HG03135 (cell line): Measurements from ENCODE around the gene MSI2.

Experiments used
- ATAC-seq: cut with Tn5 transposase; IDR thresholded peaks from one replicate; pipeline ENCODE4 v1.9.1; 2021; ENCODE audit warnings: mild to moderate bottlenecking, moderate library complexity; ENCODE audit not compliant: unreplicated experiment

MSI2 gene

DNA sequence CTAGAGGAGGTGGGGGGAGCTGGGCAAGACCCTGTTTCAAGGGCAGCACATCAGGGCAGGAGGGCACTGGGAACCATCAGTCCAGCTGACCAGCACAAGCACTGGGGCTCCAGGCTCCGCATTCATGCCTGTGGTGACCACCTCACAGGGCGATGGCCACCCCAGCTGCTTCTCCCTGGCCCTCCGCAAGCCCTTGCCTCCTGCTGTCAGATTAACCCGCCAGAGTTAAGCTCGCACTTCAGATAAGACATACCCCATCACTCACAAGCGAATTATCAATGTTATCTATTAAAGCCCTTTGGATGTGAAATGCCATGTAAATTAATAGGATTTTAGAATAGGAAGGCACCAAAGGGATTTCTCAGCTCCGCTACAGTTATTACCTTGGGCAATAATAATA is 383.8 kb downstream of the MSI2 start:
- ATAC-seq = no peak

DNA sequence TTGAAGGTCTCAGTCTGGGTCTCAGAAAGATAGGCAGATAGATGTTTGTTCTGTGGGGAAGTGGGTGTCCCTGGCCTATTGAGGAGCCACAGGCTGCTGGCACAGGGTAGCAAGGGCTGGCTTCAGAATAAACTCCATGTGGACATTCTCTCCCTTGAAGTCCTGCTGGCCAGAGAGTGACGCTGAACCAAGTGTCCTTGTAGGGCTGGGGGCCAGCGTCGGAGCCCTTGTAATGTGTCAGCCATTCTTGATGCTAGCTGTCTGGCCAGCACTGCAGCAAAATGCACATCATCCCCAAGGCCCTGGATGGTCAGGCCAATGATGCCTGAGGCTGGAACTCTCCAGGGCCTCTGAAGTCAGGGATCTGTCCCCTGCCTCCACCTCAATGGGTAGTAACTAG is 385.4 kb downstream of the MSI2 start:
- ATAC-seq = no peak

DNA sequence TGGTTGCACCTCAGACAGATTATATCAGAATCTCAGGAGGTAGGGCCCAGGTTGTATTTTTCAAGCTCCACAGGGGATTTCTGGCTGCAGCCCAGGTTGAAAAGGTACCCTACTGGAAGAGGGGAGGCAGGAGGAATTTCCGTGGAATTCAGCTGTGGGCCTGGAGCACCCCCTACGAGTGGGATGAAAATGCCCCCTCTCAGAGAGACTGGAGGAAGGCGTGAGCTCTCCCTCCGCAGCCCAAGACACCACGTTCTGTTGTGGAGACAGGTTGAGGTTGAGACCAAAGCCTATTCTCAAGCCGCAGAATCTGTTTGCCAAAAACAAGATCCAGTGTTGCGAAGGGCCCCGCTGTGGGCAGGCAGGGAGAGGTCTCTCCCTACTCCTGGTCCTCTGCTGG is 386.7 kb downstream of the MSI2 start:
- ATAC-seq = no peak

DNA sequence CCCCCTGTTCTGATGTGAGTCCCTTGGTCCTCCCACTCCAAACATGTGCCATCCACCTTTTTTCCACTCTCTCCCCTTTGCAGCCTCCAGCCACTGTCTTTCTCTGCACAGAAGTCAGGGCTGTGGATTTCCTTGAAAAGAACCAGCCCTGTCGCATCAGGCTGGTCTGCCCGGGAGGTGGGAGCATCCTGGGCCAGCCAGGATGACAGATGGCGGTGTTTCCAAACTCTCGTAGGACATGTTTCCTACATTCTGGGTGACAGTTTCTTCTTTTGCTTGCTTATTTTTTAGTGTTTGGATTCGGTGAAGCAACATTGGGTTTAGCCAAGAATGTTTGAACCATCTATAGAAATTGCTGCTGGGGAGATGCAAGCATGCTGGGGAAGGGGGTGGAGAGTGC is 388.0 kb downstream of the MSI2 start:
- ATAC-seq = no peak

DNA sequence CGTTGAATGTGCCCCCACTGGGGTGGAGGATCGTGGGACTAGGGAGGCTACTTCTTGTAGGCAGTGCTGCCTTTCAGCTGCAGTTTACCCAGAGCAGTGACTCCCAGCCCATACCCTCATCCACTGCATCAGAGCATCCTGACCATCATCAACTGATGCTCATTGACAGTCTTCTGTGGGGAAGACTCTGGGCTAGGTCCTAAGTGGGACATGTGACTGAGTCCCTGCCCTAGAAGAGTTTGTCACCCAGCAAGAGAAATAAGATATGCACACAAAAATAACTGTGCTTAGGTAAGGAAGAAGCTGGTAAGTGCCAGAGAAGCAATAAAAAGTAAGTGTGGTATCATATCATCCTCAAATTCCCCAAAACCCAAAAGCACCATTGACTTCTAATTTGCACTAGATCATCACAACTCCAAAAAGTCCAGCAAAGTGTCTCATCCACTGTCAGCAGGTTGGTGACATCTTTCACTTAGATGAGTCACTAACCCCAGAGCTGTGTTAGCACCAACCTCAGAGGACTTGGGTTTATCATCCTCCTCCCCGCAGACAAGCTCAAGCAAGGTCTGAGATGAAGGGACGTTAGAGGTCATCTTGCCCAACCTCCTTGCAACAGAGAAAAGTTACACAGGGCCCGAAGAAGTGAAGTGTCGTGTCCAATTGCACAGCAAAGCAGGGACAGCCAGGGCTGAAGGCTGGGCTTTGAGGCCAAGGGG is 389.8 kb downstream of the MSI2 start:
- no peak for ATAC-seq

DNA sequence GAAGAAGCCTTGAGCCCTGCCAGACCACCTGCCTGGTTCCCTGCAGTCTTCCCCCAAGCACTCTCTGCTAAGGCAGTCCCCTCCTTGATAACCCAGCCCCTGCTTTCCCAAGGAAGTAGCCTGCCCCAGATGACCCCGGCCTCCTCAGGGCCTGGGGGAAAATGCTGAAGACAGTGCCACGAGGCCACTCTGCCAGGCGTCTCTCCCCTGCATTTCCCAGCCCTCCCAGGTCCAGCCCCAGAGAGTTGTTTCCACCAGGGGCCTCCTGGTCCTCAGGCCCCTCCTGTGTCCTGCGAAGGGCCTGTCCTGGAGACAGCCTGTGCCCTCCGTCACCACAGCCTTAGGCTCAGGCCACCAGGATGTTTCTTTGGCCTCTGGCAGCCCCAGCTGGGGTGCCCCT is 392.4 kb downstream of the MSI2 start:
- ATAC-seq = no peak

DNA sequence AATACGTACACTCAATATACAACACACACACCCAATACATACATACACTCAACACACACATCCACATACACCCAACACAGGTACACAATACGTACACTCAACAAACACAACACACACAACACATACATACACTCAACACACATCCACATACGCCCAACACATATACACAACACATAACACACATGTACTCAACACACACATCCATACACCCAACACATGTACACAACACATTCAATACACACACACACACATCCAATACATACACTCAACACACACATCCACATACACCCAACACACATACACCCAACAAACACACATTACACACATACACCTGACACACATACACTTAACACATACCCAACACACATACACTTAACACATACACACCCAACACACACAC is 392.9 kb downstream of the MSI2 start:
- ATAC-seq = no peak

DNA sequence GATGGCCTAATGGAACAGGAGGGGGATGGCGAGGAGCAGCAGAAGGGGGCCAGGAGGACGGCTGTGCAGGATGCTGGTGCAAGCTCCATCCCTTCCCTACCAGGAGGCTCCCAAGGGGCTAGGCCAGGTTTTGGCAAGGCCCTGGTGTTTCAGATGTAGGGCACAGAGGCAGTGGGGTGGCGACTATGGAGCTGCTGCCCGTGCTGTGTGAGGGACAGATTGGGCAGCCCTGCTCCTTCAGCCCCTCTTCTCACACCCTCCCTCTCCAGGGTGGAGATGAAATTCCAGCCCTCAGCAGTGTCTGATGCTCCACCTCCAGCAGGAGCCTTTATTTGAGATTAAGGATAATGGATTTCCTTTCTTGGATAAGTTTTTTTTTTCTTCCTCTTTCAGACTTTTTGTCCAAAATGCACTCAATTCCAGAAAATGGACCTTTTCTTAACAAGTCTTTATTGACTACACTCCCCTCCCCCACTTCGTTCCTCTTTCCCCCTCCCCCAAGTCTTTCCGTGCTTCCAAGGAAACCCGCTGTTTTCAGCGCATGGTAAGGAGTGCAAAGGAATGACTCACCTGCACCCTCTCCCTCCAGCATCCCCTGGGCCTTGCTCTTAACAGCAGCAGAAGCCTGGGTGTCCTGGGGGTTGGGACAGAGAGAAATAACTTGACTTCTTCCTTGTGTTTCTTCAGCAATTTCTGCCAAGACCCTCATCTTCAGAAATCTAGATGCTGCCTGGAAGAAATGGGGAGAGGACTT is 393.6 kb downstream of the MSI2 start:
- ATAC-seq = no peak

DNA sequence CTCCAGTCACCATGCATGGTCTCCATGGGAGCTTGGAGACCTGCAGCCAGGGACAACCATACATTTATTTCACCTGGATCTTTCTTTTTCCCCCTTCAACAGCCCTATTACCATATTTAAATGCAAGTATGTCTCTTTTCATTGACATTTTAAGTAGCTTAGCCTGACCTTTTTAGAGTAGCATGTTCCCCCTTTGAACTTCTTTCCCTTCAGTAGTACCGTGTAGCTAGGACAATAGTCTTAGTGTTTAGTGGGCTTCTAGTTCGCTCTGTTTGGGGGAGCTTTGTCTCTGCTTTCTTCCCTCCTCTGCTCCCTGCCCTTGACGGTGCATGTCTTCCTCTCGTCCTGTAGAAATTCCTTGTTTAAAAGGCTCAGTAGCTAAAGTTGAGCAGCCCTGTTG is 394.2 kb downstream of the MSI2 start:
- ATAC-seq = no peak

DNA sequence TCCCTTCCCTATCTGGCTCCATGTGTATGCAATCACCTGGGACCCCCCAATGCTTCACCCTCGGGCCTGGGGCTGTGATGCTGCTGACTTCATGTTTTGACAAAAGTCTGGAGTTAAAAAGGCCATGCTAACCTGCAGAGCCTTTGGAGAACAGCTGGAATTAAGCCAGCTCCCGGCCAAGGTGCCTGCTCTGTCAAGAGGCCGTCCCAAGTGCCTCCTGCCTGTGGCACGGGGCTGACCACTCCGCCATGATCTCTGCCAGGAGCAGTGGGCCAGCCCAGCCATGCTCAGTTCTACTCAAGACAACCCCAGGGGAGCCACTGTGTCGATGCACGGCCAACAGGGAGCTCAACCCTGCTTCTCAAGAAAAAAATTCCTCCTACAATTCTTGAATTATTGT is 395.1 kb downstream of the MSI2 start:
- no peak for ATAC-seq

DNA sequence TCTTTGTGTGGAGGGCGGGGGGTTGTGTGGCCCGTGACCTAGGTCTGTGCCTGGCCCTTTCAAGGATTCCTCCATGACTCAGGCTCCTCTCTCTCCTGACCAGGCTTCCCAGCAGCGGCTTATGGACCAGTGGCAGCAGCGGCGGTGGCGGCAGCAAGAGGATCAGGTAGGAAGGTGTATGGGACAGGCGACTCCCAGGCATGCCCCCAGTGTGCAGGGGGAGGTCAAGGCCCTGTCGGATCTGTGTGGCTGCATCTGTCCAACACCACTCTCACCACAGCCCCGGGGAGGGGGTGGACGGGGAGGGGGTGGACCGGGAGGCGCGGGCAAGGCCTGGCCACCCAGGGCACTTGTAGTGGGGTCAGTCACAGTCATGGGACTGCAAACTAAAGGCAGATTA is 395.7 kb downstream of the MSI2 start:
- no peak for ATAC-seq

DNA sequence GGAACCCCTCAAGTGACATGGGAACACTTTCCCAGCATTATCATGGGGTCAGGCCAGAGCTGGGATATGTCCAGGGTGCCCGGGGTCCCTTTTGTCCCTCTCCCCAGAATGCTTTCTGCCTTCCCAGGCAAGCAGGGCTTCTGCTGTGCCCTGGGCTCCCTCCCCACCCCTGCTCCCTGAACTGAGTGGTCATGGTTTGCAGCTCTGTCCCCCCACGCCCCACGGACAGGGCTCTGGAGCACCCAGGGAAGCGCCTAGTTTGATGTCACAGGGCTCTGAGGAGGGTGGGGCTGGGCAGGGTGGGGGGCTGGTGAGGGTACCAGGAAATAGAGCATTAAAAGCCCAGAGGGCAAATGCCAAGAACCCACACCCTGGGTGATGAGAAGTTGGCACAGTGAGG is 396.5 kb downstream of the MSI2 start:
- ATAC-seq = no peak

DNA sequence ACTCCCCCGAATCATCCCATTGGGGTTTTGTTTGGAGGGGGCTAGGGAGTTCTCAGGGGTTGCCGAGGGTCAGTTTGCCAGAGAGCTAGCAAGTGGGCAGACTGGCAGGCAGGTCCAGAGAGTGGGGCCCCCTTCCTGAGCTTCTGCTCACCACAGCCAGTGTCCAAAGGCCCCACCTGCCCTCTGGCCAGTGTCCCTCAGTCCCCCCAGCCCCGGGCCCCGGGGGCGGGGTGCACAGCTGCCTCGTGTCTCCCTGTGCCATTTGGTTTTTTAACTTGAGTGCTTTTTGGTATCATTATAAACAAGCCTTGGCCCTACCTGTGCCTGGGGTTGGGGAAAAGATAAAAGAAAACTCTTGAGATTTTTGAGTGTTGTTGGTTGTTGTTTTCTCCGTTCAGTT is 397.0 kb downstream of the MSI2 start:
- no peak for ATAC-seq

DNA sequence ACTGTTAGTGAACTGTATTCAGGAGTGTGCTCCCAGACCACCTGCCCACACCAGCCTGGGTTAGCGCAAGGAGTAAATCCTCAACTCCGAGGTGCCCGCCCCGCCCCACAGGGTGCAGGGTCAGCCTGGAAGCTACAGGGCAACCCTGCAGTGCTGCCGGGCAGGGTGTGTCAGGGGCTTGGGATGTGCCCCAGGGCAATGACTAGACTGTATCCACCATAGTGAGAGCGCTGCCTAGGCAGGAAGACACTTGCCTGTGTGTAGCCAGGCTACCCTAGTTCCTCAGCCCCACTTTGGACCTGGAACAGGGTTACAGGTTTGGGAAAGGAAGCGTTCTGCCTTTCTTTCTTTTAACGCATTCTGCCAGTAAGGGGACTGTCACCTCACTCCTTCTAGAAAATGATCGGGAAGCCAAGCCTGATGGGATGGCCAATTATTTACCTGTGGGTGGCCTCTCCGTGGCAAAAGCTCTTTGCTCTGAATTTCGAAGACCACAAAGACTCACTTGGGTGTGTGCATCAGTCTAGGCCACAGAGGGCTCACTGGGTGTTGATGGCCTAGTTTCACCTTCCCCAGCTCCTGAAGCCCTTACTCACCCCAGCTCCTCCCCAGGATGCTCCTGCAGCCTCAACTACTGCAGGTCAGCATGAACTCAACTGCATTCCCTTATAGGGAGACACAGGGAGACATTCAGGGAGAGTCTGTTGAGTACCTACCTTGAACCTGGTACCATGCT is 397.9 kb downstream of the MSI2 start:
- ATAC-seq = no peak

DNA sequence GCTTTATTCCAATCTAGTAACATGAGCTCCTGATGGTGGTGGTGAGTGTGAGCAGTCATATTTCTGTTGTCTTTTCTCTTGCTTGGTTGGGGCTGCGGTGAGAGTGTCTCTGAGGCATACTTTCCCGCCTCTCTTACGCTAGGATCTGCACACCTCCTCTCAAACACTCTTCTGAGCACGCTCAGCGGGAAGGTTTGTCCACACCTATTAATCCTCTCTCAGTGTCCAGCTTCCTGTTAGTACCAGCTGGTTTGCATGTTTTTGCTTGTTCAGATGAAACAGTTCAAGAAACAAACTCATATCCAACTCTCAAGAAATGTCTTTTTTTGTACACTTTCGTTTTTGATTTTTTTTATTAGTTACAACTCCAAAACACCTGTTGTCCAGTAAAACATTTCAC is 399.2 kb downstream of the MSI2 start:
- ATAC-seq = no peak

DNA sequence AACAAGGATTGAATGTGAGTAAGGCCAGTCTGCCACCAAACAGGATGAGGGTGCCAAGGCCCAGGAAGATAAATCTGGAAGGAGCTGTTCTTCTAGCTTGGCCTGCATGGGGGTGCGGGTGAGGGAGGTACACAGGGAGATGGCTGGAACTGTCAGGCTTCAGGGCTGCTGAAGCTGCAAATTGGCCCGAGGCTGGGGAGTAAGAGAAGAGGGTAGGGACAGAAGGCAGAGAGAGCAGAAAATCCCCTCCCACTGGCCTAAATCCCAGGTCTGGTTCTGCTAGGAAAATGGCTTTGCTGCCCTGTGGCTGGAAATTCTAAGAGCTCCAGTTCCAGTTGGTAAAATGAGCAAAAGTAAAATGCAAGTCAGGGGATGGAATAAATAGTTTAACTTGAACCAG is 400.9 kb downstream of the MSI2 start:
- ATAC-seq = no peak

DNA sequence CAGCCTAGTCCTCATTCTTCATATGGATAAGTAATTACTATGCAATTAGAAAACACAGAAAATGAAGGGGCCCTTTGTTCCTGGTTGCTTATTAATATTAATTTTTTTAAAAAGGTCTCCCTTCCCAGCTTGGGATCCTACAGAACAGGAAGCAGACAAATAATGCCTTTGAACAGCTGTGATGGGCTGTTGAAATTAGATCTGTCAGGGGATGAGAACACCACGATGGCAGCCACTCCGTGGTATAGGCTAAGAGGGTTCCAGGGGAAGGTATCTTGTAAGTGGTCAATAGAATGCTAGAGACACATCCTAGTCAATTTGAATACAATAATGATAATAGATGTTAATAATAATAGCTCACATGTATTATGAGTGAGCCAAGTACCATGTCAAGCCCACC is 405.7 kb downstream of the MSI2 start:
- ATAC-seq = no peak

DNA sequence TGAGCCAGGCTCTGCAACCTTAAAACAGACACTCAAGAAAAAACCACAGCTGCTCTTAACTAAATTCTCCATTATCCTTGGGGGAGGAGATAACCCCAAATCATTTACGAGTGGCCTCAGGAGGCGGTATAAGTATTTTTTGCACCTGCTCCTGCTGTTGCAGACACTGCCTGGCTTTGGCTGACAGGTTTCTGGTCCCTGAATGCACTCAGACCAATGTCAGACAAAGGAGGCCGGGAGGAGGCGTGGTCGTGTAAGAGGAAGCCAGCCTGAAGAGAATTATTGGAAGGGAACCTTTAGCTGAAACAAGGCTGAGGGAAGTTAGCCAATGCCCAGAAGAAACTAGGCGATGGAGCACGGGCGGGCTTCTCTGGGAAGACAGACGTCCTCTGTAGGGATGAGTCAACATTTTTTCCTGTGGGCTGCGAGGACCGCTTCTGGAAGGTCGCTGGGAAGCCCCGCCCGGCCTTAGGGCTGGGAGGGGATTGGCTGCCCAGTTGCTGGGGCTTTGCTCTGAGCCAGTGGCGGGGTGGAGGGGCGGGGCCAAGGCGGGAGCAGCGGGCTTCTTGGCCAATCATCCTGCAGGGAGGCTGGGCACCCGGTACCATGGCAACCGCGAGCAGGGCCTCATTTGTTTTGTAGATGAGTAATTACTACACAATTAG is 406.5 kb downstream of the MSI2 start:
- no peak for ATAC-seq

DNA sequence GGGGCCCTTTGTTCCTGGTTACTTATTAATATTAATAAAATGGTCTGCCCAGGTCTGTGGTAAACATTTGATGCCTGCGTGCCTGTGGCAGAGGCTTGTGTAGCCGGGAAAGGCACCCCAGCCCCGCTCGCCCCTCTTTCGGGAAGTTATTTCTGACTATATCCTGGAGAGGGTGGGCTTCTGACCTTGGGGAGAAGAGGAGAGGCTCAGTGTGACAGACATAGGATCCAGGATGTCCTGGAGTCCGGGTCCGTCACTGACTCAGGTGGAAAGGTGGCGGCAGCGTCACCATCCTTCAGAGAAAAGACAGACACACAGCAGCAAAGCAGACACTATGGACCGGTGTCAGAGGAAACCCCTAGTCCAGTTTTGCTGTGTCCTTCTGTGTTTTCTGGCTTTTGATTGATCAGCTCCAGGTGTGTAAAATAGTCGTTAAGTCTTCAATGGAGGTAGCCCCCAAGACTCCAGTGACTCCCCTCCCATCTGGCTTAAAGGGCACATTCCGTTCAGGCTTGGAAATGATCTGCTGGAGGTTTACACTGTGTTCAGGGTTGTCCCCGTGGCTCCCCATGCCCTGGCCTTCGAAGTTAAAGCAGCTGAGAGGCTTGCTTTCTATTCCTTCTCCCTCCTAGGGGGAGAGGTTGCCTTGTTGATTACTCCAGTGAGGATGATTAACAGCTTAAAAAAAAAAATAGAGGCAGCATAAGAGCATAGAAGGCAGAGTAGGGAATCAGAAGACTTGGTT is 407.2 kb downstream of the MSI2 start:
- no peak for ATAC-seq

DNA sequence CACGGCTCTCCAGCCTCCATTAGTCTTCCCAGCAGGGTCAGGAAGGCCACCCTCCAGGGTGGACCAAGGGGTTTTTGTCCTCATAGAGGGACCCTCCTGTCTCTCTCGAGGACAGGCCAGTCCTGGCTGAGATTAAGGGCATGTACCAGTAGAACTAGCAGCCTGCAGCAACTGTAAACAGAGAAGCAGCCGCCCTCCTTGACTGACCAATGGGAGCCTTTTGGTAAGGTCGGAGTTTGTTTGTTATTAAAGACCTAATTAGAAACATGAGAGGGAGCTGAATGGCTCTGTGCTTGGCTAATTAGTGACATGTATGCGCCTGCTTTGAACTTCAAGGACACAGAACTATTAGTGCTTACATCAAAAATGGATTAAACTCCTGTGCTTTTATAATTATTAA is 408.8 kb downstream of the MSI2 start:
- no peak for ATAC-seq

DNA sequence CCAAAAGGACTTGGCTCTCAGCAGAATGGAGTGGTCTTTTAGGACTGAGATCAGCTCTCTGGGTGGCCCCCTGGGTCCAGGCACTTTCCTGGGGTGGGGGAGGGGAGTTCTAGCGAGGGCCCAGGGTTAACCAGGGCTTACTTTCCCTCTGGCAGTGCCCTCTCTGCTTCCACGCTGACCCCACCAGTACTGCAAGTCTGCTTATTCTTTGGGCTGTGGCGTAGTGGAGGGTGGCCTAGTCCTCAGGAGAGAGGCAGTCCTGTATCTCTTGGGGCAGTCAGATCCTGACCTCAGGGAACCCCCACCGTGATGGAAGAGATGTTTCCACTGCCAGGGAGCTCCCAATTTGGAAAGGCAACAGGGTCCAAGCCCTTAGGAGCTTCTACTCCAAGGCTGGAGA is 409.4 kb downstream of the MSI2 start:
- no peak for ATAC-seq
